ENCODE results near the gene TESK2. TPM values are rescaled to one million over a fixed set of nuclear protein-coding genes. Genes with fewer than 3 reads are reported as not detected.

The TESK2 gene
- total RNA-seq, 1 donor from 2014 or later = 12.3 TPM

DNA sequence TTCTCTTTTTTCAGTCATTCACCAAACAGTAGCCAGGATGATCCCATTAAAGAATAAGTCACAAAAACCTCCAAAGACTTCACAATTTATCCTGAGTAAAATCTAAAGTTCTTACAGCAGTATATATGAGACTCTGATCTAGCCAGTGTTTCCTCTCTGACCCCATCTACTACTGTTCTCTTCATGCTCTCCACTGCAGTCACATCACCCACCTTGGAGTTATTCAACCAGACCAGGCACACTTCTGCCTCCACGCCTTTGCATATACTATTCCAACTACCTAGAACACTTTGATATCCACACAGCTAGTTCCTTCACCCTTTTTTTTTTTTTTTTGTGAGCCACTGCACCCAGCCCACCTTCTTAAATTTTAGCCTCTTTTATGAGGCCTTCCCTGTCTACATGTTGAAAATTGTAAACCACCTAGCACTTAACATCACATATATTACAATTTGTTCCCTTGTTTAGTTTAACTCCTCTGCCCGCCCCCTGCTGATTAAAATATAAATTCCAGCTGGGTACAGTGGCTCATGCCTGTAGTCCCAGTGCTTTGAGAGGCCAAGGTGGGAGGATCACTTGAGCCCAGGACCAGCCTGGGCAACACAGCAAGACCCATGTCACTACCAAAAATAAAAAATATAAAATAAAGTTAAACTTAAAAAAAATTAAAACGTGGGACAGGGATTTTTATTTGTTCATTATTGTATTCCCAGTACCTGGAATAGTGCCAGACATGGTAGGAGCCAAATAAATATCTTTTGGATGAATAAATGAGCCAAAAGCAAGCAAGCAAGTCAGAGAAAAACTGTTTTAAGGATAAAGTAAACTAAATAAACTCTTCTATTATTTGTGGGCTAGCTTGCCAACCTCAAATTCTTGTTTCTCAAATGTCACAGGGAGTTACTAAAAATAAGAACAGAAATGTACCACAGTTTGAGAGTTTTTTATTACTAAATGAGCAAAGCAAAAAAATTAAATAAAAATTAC, 115.6 kb downstream of the TESK2 start:
- no peak for DNase-seq (ENCODE audit: low spot score)

DNA sequence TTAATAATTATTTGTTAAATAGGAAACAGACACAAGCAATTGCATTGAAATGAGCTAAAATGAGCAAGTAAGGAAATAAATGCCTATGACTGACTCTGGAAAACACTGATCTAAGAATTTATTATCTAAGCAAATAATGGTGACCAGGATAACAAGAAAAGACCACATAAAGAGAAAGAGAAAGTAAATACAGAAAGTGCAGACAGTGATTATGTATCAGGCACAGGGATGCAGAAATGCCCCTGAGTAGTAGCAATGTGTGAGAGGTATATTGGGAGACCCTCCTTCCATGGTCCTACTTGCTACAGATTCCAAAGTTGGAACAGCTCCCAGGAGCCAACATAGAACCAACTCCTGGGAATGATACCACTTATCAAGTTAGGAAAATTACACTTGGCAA, 117.4 kb downstream of the TESK2 start:
- DNase-seq (ENCODE audit: low spot score) = no peak

GRCh38 chr1:45370575-45370974, 120.4 kb downstream of the TESK2 start:
- DNase-seq (ENCODE audit: low spot score) = no peak

DNA sequence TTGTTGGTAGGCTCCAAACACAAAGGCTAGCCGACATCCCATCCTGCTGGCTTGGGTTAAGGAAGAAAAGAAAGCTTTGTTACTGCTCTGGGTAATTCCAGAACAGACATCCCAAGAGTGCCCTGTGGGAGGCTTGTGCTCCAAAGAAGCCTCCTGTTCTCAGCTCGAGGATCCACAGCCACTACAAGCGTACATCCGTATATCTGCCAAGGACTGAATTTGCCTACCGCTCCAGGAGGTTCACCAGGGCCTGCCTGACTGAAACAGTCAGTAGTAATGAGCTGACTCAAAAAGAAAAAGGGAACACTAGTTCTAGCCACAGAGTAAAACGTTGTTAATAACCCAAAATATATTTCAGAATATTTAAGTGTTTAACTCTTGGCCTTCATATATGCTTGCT, 125.9 kb downstream of the TESK2 start:
- DNase-seq (ENCODE audit: low spot score) = no peak

DNA sequence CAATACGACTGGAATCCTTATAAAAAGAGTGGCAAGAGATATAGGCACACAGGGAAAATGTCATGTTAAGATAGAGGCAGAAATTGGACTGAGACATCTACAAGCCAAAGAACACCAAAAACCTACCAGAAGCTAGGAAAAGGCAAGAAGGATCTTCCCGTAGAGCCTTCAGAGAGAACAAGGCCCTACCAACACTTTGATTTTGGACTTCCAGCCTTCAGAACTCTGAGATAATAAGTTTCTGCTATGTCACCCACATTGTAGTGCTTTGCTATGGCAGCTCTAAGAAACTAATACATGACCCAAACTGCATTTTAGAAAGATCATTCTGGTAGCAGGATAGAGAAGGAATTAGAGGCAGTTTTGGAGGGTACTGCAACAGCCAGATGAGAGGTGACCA, 126.7 kb downstream of the TESK2 start:
- no peak for DNase-seq (ENCODE audit: low spot score)

- DNase-seq (ENCODE audit: low spot score) = peak; percentile 61
Measured at GRCh38 chr1:45360981-45361380, 130.0 kb downstream of the TESK2 start.

GRCh38 chr1:45359882-45360513, 131.0 kb downstream of the TESK2 start:
- DNase-seq (ENCODE audit: low spot score) = peak; percentile 77

- no peak for DNase-seq (ENCODE audit: low spot score)
Measured at GRCh38 chr1:45356186-45356585, 134.8 kb downstream of the TESK2 start.

GRCh38 chr1:45355683-45356082, 135.3 kb downstream of the TESK2 start:
- no peak for DNase-seq (ENCODE audit: low spot score)

GRCh38 chr1:45354838-45355237, 136.1 kb downstream of the TESK2 start:
- no peak for DNase-seq (ENCODE audit: low spot score)

DNA sequence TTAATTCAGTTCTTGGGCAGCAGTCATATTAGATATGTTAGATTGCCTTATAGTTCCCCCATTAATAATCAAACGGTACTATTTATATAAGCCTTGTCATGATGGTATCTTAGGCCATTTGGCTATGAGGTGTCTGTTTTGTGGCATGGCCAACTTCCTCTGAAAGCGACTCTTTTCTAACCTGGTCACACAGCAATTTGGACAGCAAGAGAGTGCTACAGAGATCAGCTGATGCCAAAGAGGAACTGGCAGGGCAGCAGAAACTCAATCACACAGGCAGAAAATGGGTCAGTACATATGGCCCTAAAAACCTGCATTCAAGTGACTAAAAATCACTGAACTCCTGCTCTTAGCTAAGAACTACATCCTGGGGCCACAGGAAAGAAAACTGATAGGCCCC, 137.3 kb downstream of the TESK2 start:
- no peak for DNase-seq (ENCODE audit: low spot score)

DNA sequence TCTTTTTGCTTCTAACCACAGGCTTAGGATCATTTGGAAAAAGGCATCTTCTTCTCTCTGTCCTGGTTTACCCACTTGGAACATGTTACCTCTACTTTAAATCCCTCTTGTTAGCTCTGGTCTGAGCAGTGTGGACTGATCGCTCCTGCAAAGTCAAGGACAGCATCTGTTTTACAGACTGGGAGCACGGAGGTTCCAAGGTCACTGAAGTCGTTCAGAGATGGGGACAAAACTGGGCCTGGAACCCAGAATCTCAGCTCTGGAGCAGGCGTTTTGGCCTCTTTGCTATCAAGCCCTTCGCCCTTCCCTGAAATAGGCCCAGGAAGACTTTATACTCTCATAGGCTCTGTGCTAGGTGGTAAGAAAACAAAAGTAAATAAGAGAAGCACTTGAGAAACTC, 139.5 kb downstream of the TESK2 start:
- no peak for DNase-seq (ENCODE audit: low spot score)

GRCh38 chr1:45348966-45349677, 141.8 kb downstream of the TESK2 start:
- no peak for DNase-seq (ENCODE audit: low spot score)

DNA sequence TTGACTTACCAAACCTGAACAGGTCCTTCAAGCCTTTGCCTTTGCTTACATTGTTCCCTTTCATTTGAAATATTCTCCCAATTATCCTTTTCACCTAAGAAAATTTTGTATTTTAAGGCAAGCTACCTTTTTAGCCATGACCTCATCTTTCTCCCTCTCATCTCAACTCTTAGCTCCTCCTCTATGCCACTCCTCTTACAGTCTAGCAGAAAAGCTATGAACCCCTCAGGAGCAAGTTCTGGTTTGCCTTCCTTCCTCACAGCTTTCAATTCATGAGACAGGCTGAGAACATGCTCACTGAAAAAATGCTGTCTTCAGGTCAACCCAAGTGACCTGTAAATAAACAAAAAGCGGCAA, 142.4 kb downstream of the TESK2 start:
- no peak for DNase-seq (ENCODE audit: low spot score)

DNA sequence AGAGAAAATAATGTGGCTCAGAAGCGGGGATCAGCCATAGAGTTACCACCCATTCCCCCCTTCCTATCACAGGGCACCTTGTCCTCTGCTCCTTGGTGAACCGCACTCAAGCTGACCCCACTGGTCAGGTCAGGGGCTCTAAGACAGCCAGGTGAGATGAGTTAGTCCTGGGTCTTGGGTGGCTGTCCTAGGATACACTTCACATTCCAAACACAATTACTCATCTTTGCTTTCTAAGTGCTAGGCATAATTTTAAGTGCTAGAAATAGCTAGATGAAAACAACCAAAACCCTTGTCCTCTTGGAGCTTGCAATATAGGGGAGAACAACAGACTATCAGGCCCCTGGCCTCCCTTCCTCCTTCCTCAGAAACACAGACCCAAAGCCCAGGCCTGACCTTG, 142.9 kb downstream of the TESK2 start:
- DNase-seq (ENCODE audit: low spot score) = no peak

- no peak for DNase-seq (ENCODE audit: low spot score)
Measured at GRCh38 chr1:45346473-45346872, 144.5 kb downstream of the TESK2 start.

- no peak for DNase-seq (ENCODE audit: low spot score)
Measured at GRCh38 chr1:45345014-45345413, 145.9 kb downstream of the TESK2 start.

DNA sequence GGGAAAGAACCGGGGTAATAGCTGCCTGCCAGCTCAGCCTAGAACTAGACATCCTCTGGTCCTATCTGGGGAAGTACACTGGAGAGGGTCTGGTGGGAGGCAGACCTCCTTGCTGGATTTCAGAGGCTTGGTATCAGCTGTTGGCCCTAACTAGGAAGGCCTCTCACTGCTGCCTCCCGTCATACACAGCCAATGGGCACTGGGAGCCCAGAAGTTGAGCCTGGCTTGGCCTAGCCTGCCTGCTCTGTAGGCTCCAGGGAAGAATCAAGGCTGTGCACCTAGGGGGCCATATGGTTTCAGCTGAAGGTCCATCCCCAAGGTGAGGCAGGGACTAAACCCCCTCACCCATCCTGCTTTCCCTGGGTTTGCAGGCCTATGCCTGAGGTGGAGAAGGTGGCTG, 146.5 kb downstream of the TESK2 start:
- no peak for DNase-seq (ENCODE audit: low spot score)

- no peak for DNase-seq (ENCODE audit: low spot score)
Measured at GRCh38 chr1:45340816-45341466, 150.0 kb downstream of the TESK2 start.

DNA sequence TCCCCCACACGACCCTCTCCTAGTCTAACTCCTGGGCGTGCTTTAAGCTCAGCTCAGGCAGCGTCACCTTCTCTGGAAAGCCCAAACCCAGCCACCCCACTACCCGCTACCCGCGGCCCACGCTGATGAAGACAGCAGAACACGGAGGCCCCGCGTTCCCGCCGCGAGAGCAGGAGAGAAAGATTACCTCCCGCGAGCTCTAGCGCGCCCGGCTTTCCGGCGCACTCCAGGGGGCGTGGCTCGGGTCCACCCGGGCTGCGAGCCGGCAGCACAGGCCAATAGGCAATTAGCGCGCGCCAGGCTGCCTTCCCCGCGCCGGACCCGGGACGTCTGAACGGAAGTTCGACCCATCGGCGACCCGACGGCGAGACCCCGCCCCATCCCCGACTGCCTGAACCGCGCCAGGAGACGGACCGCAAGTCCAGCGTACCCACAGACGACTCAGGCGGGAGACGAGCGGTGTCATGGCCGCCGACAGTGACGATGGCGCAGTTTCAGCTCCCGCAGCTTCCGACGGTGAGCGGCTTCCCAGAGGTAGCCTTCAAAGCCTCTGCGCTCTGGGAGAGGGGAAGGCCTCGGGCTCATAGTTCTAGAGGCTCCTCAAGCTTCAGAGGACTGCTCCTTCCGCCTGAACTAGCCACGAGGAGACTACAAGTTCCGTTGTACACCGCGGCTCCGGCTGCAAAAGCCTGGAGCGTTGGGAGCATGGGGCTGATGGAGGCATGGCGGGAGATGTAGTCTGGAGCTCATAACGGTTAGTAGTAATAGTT, 151.0 kb downstream of the TESK2 start, which contains the start of the genes MUTYH and TOE1:
Gene MUTYH (minus strand): TSS at position 652 of the 770 bp plus-strand sequence. CDS start 5,935 bp downstream, outside the sequence.
Gene TOE1 (plus strand): TSS at position 382 of the 770 bp plus-strand sequence. CDS start 83 bp downstream, at position 465.
- peak; percentile 92 for DNase-seq (ENCODE audit: low spot score)
